SK-N-SH (cell line): ENCODE data around the gene COX5A. TPM values are rescaled to one million over a fixed set of nuclear protein-coding genes. Genes with fewer than 3 reads are reported as not detected.

Experiments used
- CTCF ChIA-PET: fragments of 300-600, 350-600 bp; formaldehyde crosslinking; extraction: SDS; loops from one replicate; lab custom pipeline; 2021; lab: Yijun Ruan, JAX
- POLR2A ChIA-PET: fragments of 350-600 bp; sonication (Branson Sonifier 250); formaldehyde crosslinking; extraction: SDS; loops from one replicate; lab custom pipeline; 2020; ENCODE audit warnings: antibody characterized with exemption, inconsistent platforms; lab: Yijun Ruan, JAX
- DNase-seq: peaks from one replicate; pipeline ENCODE4 v3.0.0; 2012
- H2AFZ ChIP-seq: fragments of 200-600 bp; sonication (generic); 2 replicates; pipeline ENCODE4 v1.8.1; 2016; ENCODE audit warnings: antibody characterized with exemption, mild to moderate bottlenecking, low read depth
- H3F3A ChIP-seq: fragments of 200-600 bp; sonication (generic); replicated peaks from 2 replicates; pipeline ENCODE3; 2016; ENCODE audit warnings: antibody characterized with exemption, mild to moderate bottlenecking; ENCODE audit not compliant: insufficient read depth
- H3K27ac ChIP-seq, 2 experiments: fragments of 200-500 bp in 1 of 2; fragments of 200-600 bp in 1 of 2; sonication (Bioruptor generic) in 1 of 2; sonication (generic), shearing (Covaris generic) in 1 of 2; 2 replicates each; pipeline versions ENCODE4 v1.5.1 to v1.6.1; 2014 to 2016; ENCODE audit warnings: low read depth in 2 of 2, inconsistent platforms in 1 of 2, low read length in 1 of 2, mild to moderate bottlenecking in 1 of 2, mixed read lengths in 1 of 2
- H3K27me3 ChIP-seq: fragments of 200-600 bp; sonication (generic), shearing (Covaris generic); 2 replicates; pipeline ENCODE4 v1.6.1; 2016; ENCODE audit warnings: mixed run types; ENCODE audit not compliant: insufficient read depth
- H3K36me3 ChIP-seq, 2 experiments: fragments of 200-500 bp in 1 of 2; fragments of 200-600 bp in 1 of 2; sonication (Bioruptor generic) in 1 of 2; sonication (generic) in 1 of 2; replicated peaks in 1 of 2; 2 replicates each; pipeline versions ENCODE3 to v1.5.1; 2014 to 2016; ENCODE audit warnings: low read length in 1 of 2, mild to moderate bottlenecking in 1 of 2; ENCODE audit not compliant: insufficient read depth in 2 of 2, control insufficient read depth in 1 of 2
- H3K4me1 ChIP-seq, 2 experiments: fragments of 200-500 bp in 1 of 2; fragments of 200-600 bp in 1 of 2; sonication (Bioruptor generic) in 1 of 2; sonication (generic), shearing (Covaris generic) in 1 of 2; 2 replicates each; pipeline versions ENCODE4 v1.5.1 to v1.6.1; 2014 to 2016; ENCODE audit warnings: low read depth in 1 of 2, low read length in 1 of 2, mixed run types in 1 of 2; ENCODE audit not compliant: insufficient read depth in 2 of 2, control insufficient read depth in 1 of 2
- H3K4me2 ChIP-seq: fragments of 200-600 bp; sonication (generic), shearing (Covaris generic); 2 replicates; pipeline ENCODE4 v1.6.1; 2017; ENCODE audit warnings: mixed run types
- H3K4me3 ChIP-seq, 2 experiments: fragments of 200-500 bp in 1 of 2; fragments of 200-600 bp in 1 of 2; sonication (Bioruptor generic) in 1 of 2; sonication (generic), shearing (Covaris generic) in 1 of 2; 2 replicates each; pipeline versions ENCODE4 v1.5.1 to v1.8.1; 2014 to 2016; ENCODE audit warnings: low read depth in 2 of 2, inconsistent platforms in 1 of 2, low read length in 1 of 2, mild to moderate bottlenecking in 1 of 2, mixed read lengths in 1 of 2, moderate library complexity in 1 of 2
- H3K79me2 ChIP-seq: fragments of 200-600 bp; sonication (generic); 2 replicates; pipeline ENCODE4 v1.8.1; 2017; ENCODE audit warnings: mild to moderate bottlenecking; ENCODE audit not compliant: insufficient read depth
- H3K9ac ChIP-seq: fragments of 200-600 bp; sonication (generic); 2 replicates; pipeline ENCODE4 v1.6.1; 2017; ENCODE audit warnings: mixed run types
- H3K9me2 ChIP-seq: fragments of 200-600 bp; sonication (generic); 2 replicates; pipeline ENCODE4 v1.6.1; 2017; ENCODE audit warnings: mixed run types
- H3K9me3 ChIP-seq: fragments of 200-600 bp; sonication (generic); 2 replicates; pipeline ENCODE4 v1.6.1; 2017; ENCODE audit warnings: mixed run types, mild to moderate bottlenecking, moderate library complexity
- H4K20me1 ChIP-seq: fragments of 200-600 bp; sonication (generic); 2 replicates; pipeline ENCODE4 v1.6.1; 2017; ENCODE audit warnings: mild to moderate bottlenecking, mixed run types; ENCODE audit not compliant: insufficient read depth
- ELF1 ChIP-seq: IDR thresholded peaks from 2 replicates; pipeline ENCODE4 v1.4.0; 2012
- FOSL2 ChIP-seq: IDR thresholded peaks from 2 replicates; pipeline ENCODE4 v1.4.0; 2012; ENCODE audit warnings: low read depth, mild to moderate bottlenecking, moderate library complexity, borderline replicate concordance
- FOXJ3 ChIP-seq: sonication (generic); formaldehyde crosslinking; IDR thresholded peaks from 2 replicates; pipeline ENCODE4 v1.5.1; 2020; ENCODE audit warnings: mild to moderate bottlenecking, missing genetic modification reagents
- FOXM1 ChIP-seq: IDR thresholded peaks from 2 replicates; pipeline ENCODE4 v1.4.0; 2012; ENCODE audit warnings: low read depth, mild to moderate bottlenecking
- NRF1 ChIP-seq: IDR thresholded peaks from 2 replicates; pipeline ENCODE4 v1.6.1; 2012; ENCODE audit warnings: low read depth, mild to moderate bottlenecking, low read length
- POLR2AphosphoS5 ChIP-seq: IDR thresholded peaks from 2 replicates; pipeline ENCODE4 v1.6.1; 2012; ENCODE audit warnings: low read depth, low read length
- RFX5 ChIP-seq: IDR thresholded peaks from 2 replicates; pipeline ENCODE4 v1.6.1; 2012; ENCODE audit warnings: mild to moderate bottlenecking, improper control_type of control experiment, low read length
- SIN3A ChIP-seq: IDR thresholded peaks from 2 replicates; pipeline ENCODE4 v1.6.1; 2012; ENCODE audit warnings: low read depth, mild to moderate bottlenecking, low read length, moderate library complexity, borderline replicate concordance
- SMC3 ChIP-seq: IDR thresholded peaks from 2 replicates; pipeline ENCODE4 v1.6.1; 2012; ENCODE audit warnings: low read depth, low read length, improper control_type of control experiment
- TAF1 ChIP-seq: IDR thresholded peaks from 2 replicates; pipeline ENCODE4 v1.6.1; 2012; ENCODE audit warnings: low read depth, mild to moderate bottlenecking, low read length, moderate library complexity, borderline replicate concordance
- TCF12 ChIP-seq: IDR thresholded peaks from 2 replicates; pipeline ENCODE4 v1.4.0; 2012
- YY1 ChIP-seq: IDR thresholded peaks from 2 replicates; pipeline ENCODE4 v1.4.0; 2012; ENCODE audit warnings: low read depth, mild to moderate bottlenecking
- ZBTB33 ChIP-seq: IDR thresholded peaks from 2 replicates; pipeline ENCODE4 v1.4.0; 2012; ENCODE audit warnings: low read depth, borderline replicate concordance
- WGBS: methylation state at CpG from one replicate; pipeline ENCODE4 v1.1.6; 2017; ENCODE audit warnings: low lambda C conversion rate; 5-methylcytosine and 5-hydroxymethylcytosine counted together
- polyA plus RNA-seq, 3 experiments: library from polyadenylated mRNA; depleted of rRNA; stranded (reverse); fragments of >200 nt; gene quantifications; 2 replicates each; pipeline ENCODE4 v1.2.3, GENCODE V29; 2012
- TF ChIP-seq, protein P1 (sequence below): fragments of 150-350 bp; IDR thresholded peaks from 2 replicates; pipeline ENCODE4 v1.6.1; 2016; ENCODE audit warnings: mild to moderate bottlenecking, low read depth, low read length
- TF ChIP-seq, protein P2 (sequence below): IDR thresholded peaks from 2 replicates; pipeline ENCODE4 v1.4.0; 2012; ENCODE audit warnings: low read depth, borderline replicate concordance
- TF ChIP-seq, protein P3 (sequence below): IDR thresholded peaks from 2 replicates; pipeline ENCODE4 v1.4.0; 2012; ENCODE audit warnings: low read depth

COX5A gene
- polyA plus RNA-seq, 1 of the 3 experiments (the other 2 are of a cell fraction), result 158 TPM

GRCh38 chr15:74893627-74894026 is 44.2 kb downstream of the COX5A start (continued):
- TF ChIP-seq, protein P1, sequence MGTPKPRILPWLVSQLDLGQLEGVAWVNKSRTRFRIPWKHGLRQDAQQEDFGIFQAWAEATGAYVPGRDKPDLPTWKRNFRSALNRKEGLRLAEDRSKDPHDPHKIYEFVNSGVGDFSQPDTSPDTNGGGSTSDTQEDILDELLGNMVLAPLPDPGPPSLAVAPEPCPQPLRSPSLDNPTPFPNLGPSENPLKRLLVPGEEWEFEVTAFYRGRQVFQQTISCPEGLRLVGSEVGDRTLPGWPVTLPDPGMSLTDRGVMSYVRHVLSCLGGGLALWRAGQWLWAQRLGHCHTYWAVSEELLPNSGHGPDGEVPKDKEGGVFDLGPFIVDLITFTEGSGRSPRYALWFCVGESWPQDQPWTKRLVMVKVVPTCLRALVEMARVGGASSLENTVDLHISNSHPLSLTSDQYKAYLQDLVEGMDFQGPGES, result no peak
- TF ChIP-seq SIN3A (no peak), FOXM1 (no peak), YY1 (no peak), POLR2AphosphoS5 (no peak), ZBTB33 (no peak)

DNA sequence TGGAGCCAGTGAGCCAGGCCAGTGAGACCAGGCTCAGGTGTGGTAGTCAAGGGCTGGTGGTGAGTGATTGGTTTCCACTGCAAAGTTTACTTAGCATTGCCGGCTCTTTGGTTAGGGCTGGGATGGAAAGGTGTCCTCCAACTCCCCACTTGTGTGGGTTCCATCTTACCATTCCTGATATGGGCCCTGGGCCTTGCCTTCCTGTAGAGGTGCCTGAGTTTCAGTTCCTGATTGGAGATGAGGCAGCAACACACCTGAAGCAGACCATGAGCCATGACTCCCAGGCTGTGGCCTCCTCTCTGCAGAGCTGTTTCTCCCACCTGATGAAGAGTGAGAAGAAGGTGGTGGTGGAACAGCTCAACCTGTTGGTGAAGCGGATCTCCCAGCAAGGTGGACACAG is 44.9 kb downstream of the COX5A start:
- Histone ChIP-seq H3K4me3 (no peak overlapping the region), H3K9me2 (no peaks in the 10 kb centered on the region), H2AFZ (no peak overlapping the region), H3K27ac (no peak overlapping the region), H3K36me3 (peaks cover 12 to 24% of the 10 kb centered on the region in 2 experiments), H4K20me1 (no peaks in the 10 kb centered on the region), H3K27me3 (no peaks in the 10 kb centered on the region), H3K9ac (no peak overlapping the region), H3F3A (no peaks in the 10 kb centered on the region), H3K4me1 (peaks cover 0 to 16% of the 10 kb centered on the region in 2 experiments; a peak in 1 of 4 replicates), H3K79me2 (peaks cover 4% of the 10 kb centered on the region; the same call in 1 of the 2 replicates), H3K4me2 (no peak overlapping the region), H3K9me3 (no peaks in the 10 kb centered on the region)
- no peak for DNase-seq
- ChIA-PET CTCF (interaction anchor here (0.6 to 2.4 kb wide), 2 partner anchors 9 to 101 kb away, joined by 3 to 20 read pairs; no protein-coding TSS in a partner anchor), POLR2A (interaction anchor here (1.0 to 1.2 kb wide), 2 partner anchors 13 to 45 kb away, joined by 3 to 4 read pairs; partner anchors contain the start of genes COX5A and FAM219B)
- TF ChIP-seq NRF1, result no peak
- TF ChIP-seq, protein P2, sequence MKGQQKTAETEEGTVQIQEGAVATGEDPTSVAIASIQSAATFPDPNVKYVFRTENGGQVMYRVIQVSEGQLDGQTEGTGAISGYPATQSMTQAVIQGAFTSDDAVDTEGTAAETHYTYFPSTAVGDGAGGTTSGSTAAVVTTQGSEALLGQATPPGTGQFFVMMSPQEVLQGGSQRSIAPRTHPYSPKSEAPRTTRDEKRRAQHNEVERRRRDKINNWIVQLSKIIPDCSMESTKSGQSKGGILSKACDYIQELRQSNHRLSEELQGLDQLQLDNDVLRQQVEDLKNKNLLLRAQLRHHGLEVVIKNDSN, result no peak
- TF ChIP-seq SIN3A, result no peak
- TF ChIP-seq TAF1, result no peak
- no peak for TF ChIP-seq FOSL2
- no peak for TF ChIP-seq SMC3
- TF ChIP-seq, protein P3, sequence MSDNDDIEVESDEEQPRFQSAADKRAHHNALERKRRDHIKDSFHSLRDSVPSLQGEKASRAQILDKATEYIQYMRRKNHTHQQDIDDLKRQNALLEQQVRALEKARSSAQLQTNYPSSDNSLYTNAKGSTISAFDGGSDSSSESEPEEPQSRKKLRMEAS, result no peak
- TF ChIP-seq FOXJ3 (CRISPR knock-in tag), result no peak
- TF ChIP-seq RFX5, result no peak
- no peak for TF ChIP-seq ELF1
- TF ChIP-seq TCF12, result no peak
- TF ChIP-seq ZBTB33, result no peak
- WGBS, result no CpG with 5 or more reads among the region's 2 CpGs
